Cardiac muscle cell (in vitro differentiated cells and primary cell): ENCODE data around the gene OXNAD1. TPM values are rescaled to one million over a fixed set of nuclear protein-coding genes. Genes with fewer than 3 reads are reported as not detected.

ENCODE experiments used
- DNase-seq, 2 donors: peaks; one replicate each; pipeline versions ENCODE4 v3.0.0 to v3.0.0-alpha.2; 2010 to 2017; ENCODE audit warnings: low read depth in 1 of 2, low spot score in 1 of 2
- H3K27ac ChIP-seq: fragments of 200-600 bp; sonication (generic); 2 replicates; pipeline ENCODE4 v1.5.1; 2016
- H3K27me3 ChIP-seq: fragments of 200-600 bp; sonication (generic); 2 replicates; pipeline ENCODE4 v1.6.0; 2016; ENCODE audit warnings: control low read depth
- H3K36me3 ChIP-seq: fragments of 200-600 bp; sonication (generic); 2 replicates; pipeline ENCODE4 v1.5.1; 2016; ENCODE audit warnings: control low read depth
- H3K4me1 ChIP-seq: fragments of 200-600 bp; sonication (generic); 2 replicates; pipeline ENCODE4 v1.8.1; 2017; ENCODE audit warnings: low read depth, mild to moderate bottlenecking, mixed run types
- H3K4me3 ChIP-seq: fragments of 200-600 bp; sonication (generic); 2 replicates; pipeline ENCODE4 v1.5.1; 2016; ENCODE audit warnings: mild to moderate bottlenecking
- H3K9me3 ChIP-seq: fragments of 200-600 bp; sonication (generic); 2 replicates; pipeline ENCODE4 v1.5.1; 2017; ENCODE audit warnings: low read depth, mild to moderate bottlenecking, control low read depth
- CTCF ChIP-seq: IDR thresholded peaks from 2 replicates; pipeline ENCODE4 v1.5.1; 2012; ENCODE audit warnings: low read depth, mild to moderate bottlenecking, low read length
- polyA plus RNA-seq: library from polyadenylated mRNA; unstranded; fragments of >200 nt; fragmentation: Nextera tagmentation; extraction: Ambion mirVana; gene quantifications from 2 replicates; pipeline ENCODE4 v1.2.1, GENCODE V29; 2016
- total RNA-seq: library from RNA; depleted of rRNA; stranded (reverse); fragments of >200 nt; gene quantifications from 2 replicates; pipeline ENCODE4 v1.2.3, GENCODE V29; 2016

OXNAD1 gene
- total RNA-seq (21.5 and 33.7 TPM in 2 replicates), polyA plus RNA-seq (33.6 and 38.2 TPM in 2 replicates)

GRCh38 chr3:16264708-16265454, at the start of gene OXNAD1, which contains the start of gene DPH3:
OXNAD1 (plus strand) TSS chr3:16265212; CDS start chr3:16270953, 5,741 bp downstream.
DPH3 (minus strand) TSS chr3:16264943; CDS start chr3:16264876, 67 bp downstream.
- peak; percentile 100 for DNase-seq

GRCh38 chr3:16216373-16216935, 48.6 kb upstream of the OXNAD1 start:
- DNase-seq, result no peak
- Histone ChIP-seq H3K4me1 (no peaks in the 10 kb centered on the region), H3K9me3 (no peaks in the 10 kb centered on the region), H3K27ac (no peak overlapping the region), H3K36me3 (no peaks in the 10 kb centered on the region), H3K4me3 (no peak overlapping the region), H3K27me3 (no peaks in the 10 kb centered on the region)
- no peak for TF ChIP-seq CTCF

More at GRCh38 chr3:16264708-16265454, at the start of gene OXNAD1, which contains the start of gene DPH3:
- TF ChIP-seq CTCF, result no peak
- peaks cover 20% of the 10 kb centered on the region for H3K4me1 ChIP-seq
- H3K36me3 ChIP-seq, result peaks cover 14% of the 10 kb centered on the region
- H3K27me3 ChIP-seq, result no peaks in the 10 kb centered on the region
- peak within 1 kb of the TSS; percentile 62 for H3K4me3 ChIP-seq
- H3K9me3 ChIP-seq, result no peaks in the 10 kb centered on the region
- peak within 1 kb of the TSS; percentile 96 for H3K27ac ChIP-seq

- Histone ChIP-seq H3K4me1 (no peaks in the 10 kb centered on the region), H3K27ac (no peak overlapping the region), H3K36me3 (no peaks in the 10 kb centered on the region), H3K9me3 (no peaks in the 10 kb centered on the region), H3K4me3 (no peak overlapping the region), H3K27me3 (no peaks in the 10 kb centered on the region)
- no peak for TF ChIP-seq CTCF
- no peak for DNase-seq
These were observed 45.2 kb upstream of the OXNAD1 start for GRCh38 chr3:16219777-16220176.

- Histone ChIP-seq H3K9me3 (no peaks in the 10 kb centered on the region), H3K36me3 (no peaks in the 10 kb centered on the region), H3K27me3 (no peaks in the 10 kb centered on the region), H3K27ac (no peak overlapping the region), H3K4me3 (no peak overlapping the region), H3K4me1 (no peaks in the 10 kb centered on the region)
- DNase-seq, result no peak
- no peak for TF ChIP-seq CTCF
These were observed 43.0 kb upstream of the OXNAD1 start for GRCh38 chr3:16221990-16222389.

- H3K27ac ChIP-seq, result no peak overlapping the region
- no peaks in the 10 kb centered on the region for H3K27me3 ChIP-seq
- no peak overlapping the region for H3K4me3 ChIP-seq
- H3K36me3 ChIP-seq, result no peaks in the 10 kb centered on the region
- no peak for TF ChIP-seq CTCF
- H3K4me1 ChIP-seq, result no peaks in the 10 kb centered on the region
- H3K9me3 ChIP-seq, result no peaks in the 10 kb centered on the region
- no peak for DNase-seq
These were observed 42.5 kb upstream of the OXNAD1 start for GRCh38 chr3:16222547-16222946.
